IMR-90 (cell line): ENCODE results near the gene EHF. TPM values are rescaled to one million over a fixed set of nuclear protein-coding genes. Genes with fewer than 3 reads are reported as not detected.

Experiments
- ATAC-seq: fragments of 200-7000 bp; cut with Tn5 transposase; 2 replicates; pipeline ENCODE4 v1.9.1; 2020; ENCODE audit warnings: low read depth, mild to moderate bottlenecking, moderate library complexity
- BruUV-seq: library from RNA; stranded (reverse); fragments of 400-500 nt; replicated peaks from 2 replicates; lab custom pipeline; 2021; lab: Mats Ljungman, UMichigan
- CTCF ChIA-PET: fragments of 300-600 bp; formaldehyde crosslinking; extraction: SDS; loops from one replicate; lab custom pipeline; 2021; ENCODE audit warnings: antibody characterized with exemption; lab: Yijun Ruan, JAX
- POLR2A ChIA-PET: fragments of 300-600 bp; sonication (Branson Sonifier 250); formaldehyde crosslinking; loops from one replicate; lab custom pipeline; 2022; ENCODE audit warnings: antibody characterized with exemption; ENCODE audit not compliant: unreplicated experiment; lab: Charles Lee
- DNase-seq: peaks from one replicate; pipeline ENCODE4 v3.0.0; 2013
- H2AFZ ChIP-seq: replicated peaks from 2 replicates; pipeline ENCODE3; 2013; ENCODE audit warnings: low read length, mild to moderate bottlenecking; ENCODE audit not compliant: poor library complexity
- H2AK5ac ChIP-seq: 2 replicates; pipeline ENCODE4 v1.6.1; 2013; ENCODE audit warnings: low read depth, low read length, inconsistent platforms
- H2AK9ac ChIP-seq: replicated peaks from 2 replicates; pipeline ENCODE3; 2013; ENCODE audit warnings: mild to moderate bottlenecking, low read depth, low read length, moderate library complexity; ENCODE audit not compliant: poor library complexity
- H2BK120ac ChIP-seq: 2 replicates; pipeline ENCODE4 v1.6.1; 2013; ENCODE audit warnings: low read depth, low read length, inconsistent platforms
- H2BK15ac ChIP-seq: 3 replicates; pipeline ENCODE4 v1.6.1; 2013; ENCODE audit warnings: low read depth, low read length, inconsistent platforms
- H2BK20ac ChIP-seq: 2 replicates; pipeline ENCODE4 v1.6.1; 2013; ENCODE audit warnings: low read depth, mild to moderate bottlenecking, inconsistent platforms, low read length, moderate library complexity
- H2BK5ac ChIP-seq: 2 replicates; pipeline ENCODE4 v1.6.1; 2013; ENCODE audit warnings: mild to moderate bottlenecking, low read depth, low read length, inconsistent platforms; ENCODE audit not compliant: poor library complexity, severe bottlenecking
- H3K14ac ChIP-seq: replicated peaks from 2 replicates; pipeline ENCODE4 v1.6.1; 2013; ENCODE audit warnings: low read depth, low read length, inconsistent platforms
- H3K18ac ChIP-seq: 2 replicates; pipeline ENCODE4 v1.6.1; 2013; ENCODE audit warnings: low read depth, low read length, control low read depth
- H3K23ac ChIP-seq: 2 replicates; pipeline ENCODE4 v1.6.1; 2013; ENCODE audit warnings: low read depth, low read length, inconsistent platforms
- H3K27ac ChIP-seq: 2 replicates; pipeline ENCODE4 v1.5.1; 2013; ENCODE audit warnings: mild to moderate bottlenecking, control low read depth, low read length; ENCODE audit not compliant: insufficient read depth
- H3K27me3 ChIP-seq: 2 replicates; pipeline ENCODE4 v1.6.1; 2013; ENCODE audit warnings: low read length; ENCODE audit not compliant: control insufficient read depth, insufficient read depth
- H3K36me3 ChIP-seq: 2 replicates; pipeline ENCODE4 v1.6.1; 2013; ENCODE audit warnings: low read length, mixed read lengths; ENCODE audit not compliant: control insufficient read depth, insufficient read depth
- H3K4ac ChIP-seq: 2 replicates; pipeline ENCODE4 v1.6.1; 2013; ENCODE audit warnings: low read depth, low read length, inconsistent platforms
- H3K4me1 ChIP-seq: 2 replicates; pipeline ENCODE4 v1.6.1; 2013; ENCODE audit warnings: low read length, mixed read lengths; ENCODE audit not compliant: control insufficient read depth, insufficient read depth
- H3K4me2 ChIP-seq: 2 replicates; pipeline ENCODE4 v1.6.1; 2013; ENCODE audit warnings: low read depth, mild to moderate bottlenecking, control low read depth, low read length, moderate library complexity
- H3K4me3 ChIP-seq: 2 replicates; pipeline ENCODE4 v1.5.1; 2013; ENCODE audit warnings: low read depth, mild to moderate bottlenecking, control low read depth, low read length, moderate library complexity; ENCODE audit not compliant: insufficient read depth
- H3K56ac ChIP-seq: 2 replicates; pipeline ENCODE4 v1.6.1; 2013; ENCODE audit warnings: low read length, inconsistent platforms; ENCODE audit not compliant: insufficient read depth; ENCODE audit errors: extremely low read depth
- H3K79me1 ChIP-seq, 2 experiments: 2 replicates each; pipeline ENCODE4 v1.6.1; 2013; ENCODE audit warnings: low read length in 2 of 2, inconsistent platforms in 1 of 2, low read depth in 1 of 2
- H3K9ac ChIP-seq: 2 replicates; pipeline ENCODE4 v1.6.1; 2013; ENCODE audit warnings: low read depth, low read length, control low read depth
- H3K9me1 ChIP-seq: 2 replicates; pipeline ENCODE4 v1.6.1; 2013; ENCODE audit warnings: low read length, inconsistent platforms; ENCODE audit not compliant: insufficient read depth
- H3K9me3 ChIP-seq: 2 replicates; pipeline ENCODE4 v1.6.1; 2013; ENCODE audit warnings: low read length; ENCODE audit not compliant: control insufficient read depth, insufficient read depth
- H4K20me1 ChIP-seq: 2 replicates; pipeline ENCODE4 v1.6.1; 2013; ENCODE audit warnings: low read length, inconsistent platforms; ENCODE audit not compliant: insufficient read depth
- H4K5ac ChIP-seq: 2 replicates; pipeline ENCODE4 v1.6.1; 2013; ENCODE audit warnings: mild to moderate bottlenecking, low read depth, low read length, control low read depth
- H4K8ac ChIP-seq, 2 experiments: 2 replicates each; pipeline ENCODE4 v1.6.1; 2013; ENCODE audit warnings: low read depth in 2 of 2, low read length in 2 of 2, control low read depth in 1 of 2, inconsistent platforms in 1 of 2
- H4K91ac ChIP-seq: 2 replicates; pipeline ENCODE4 v1.6.1; 2013; ENCODE audit warnings: low read depth, low read length, inconsistent platforms; ENCODE audit not compliant: insufficient read depth
- BHLHE40 ChIP-seq: fragments of 150-350 bp; IDR thresholded peaks from 2 replicates; pipeline ENCODE4 v1.6.1; 2016; ENCODE audit warnings: mild to moderate bottlenecking, low read depth, low read length
- CEBPB ChIP-seq: IDR thresholded peaks from 2 replicates; pipeline ENCODE4 v1.6.1; 2012; ENCODE audit warnings: low read depth, low read length, improper control_type of control experiment
- CHD1 ChIP-seq: IDR thresholded peaks from 2 replicates; pipeline ENCODE4 v1.6.1; 2012; ENCODE audit warnings: low read depth, low read length, improper control_type of control experiment
- CTCF ChIP-seq: conservative IDR thresholded peaks from 2 replicates; pipeline ENCODE4 v1.5.1; 2012; ENCODE audit warnings: mild to moderate bottlenecking, low read depth, low read length, improper control_type of control experiment
- ELK1 ChIP-seq: fragments of 150-350 bp; IDR thresholded peaks from 2 replicates; pipeline ENCODE4 v1.6.1; 2016; ENCODE audit warnings: low read depth, mild to moderate bottlenecking, low read length, moderate library complexity, borderline replicate concordance
- FOS ChIP-seq: fragments of 150-350 bp; IDR thresholded peaks from 2 replicates; pipeline ENCODE4 v1.6.1; 2016; ENCODE audit warnings: low read depth, low read length
- MAFK ChIP-seq: IDR thresholded peaks from 2 replicates; pipeline ENCODE4 v1.6.1; 2012; ENCODE audit warnings: low read depth, low read length, improper control_type of control experiment
- MAZ ChIP-seq: IDR thresholded peaks from 2 replicates; pipeline ENCODE4 v1.6.1; 2012; ENCODE audit warnings: low read depth, mild to moderate bottlenecking, low read length, improper control_type of control experiment, moderate library complexity, borderline replicate concordance
- MXI1 ChIP-seq: IDR thresholded peaks from 2 replicates; pipeline ENCODE4 v1.6.1; 2012; ENCODE audit warnings: low read depth, mild to moderate bottlenecking, low read length, moderate library complexity, borderline replicate concordance
- NFE2L2 ChIP-seq: fragments of 150-350 bp; IDR thresholded peaks from 2 replicates; pipeline ENCODE4 v1.6.1; 2016; ENCODE audit warnings: low read depth, mild to moderate bottlenecking, low read length
- POLR2A ChIP-seq: IDR thresholded peaks from 2 replicates; pipeline ENCODE4 v1.6.1; 2012; ENCODE audit warnings: mild to moderate bottlenecking, low read depth, low read length
- RAD21 ChIP-seq: IDR thresholded peaks from 2 replicates; pipeline ENCODE4 v1.6.1; 2012; ENCODE audit warnings: low read length, improper control_type of control experiment
- RCOR1 ChIP-seq: IDR thresholded peaks from 2 replicates; pipeline ENCODE4 v1.6.1; 2012; ENCODE audit warnings: mild to moderate bottlenecking, low read length, improper control_type of control experiment; ENCODE audit not compliant: insufficient replicate concordance
- RFX5 ChIP-seq: IDR thresholded peaks from 2 replicates; pipeline ENCODE4 v1.8.0; 2012; ENCODE audit warnings: low read depth, mild to moderate bottlenecking, low read length, moderate library complexity
- SMC3 ChIP-seq: fragments of 150-350 bp; IDR thresholded peaks from 2 replicates; pipeline ENCODE4 v1.6.1; 2016; ENCODE audit warnings: low read depth, mild to moderate bottlenecking, antibody characterized with exemption, low read length, moderate library complexity
- USF2 ChIP-seq: fragments of 150-350 bp; IDR thresholded peaks from 2 replicates; pipeline ENCODE4 v1.6.1; 2017; ENCODE audit warnings: mild to moderate bottlenecking, antibody characterized with exemption, low read length, low read depth
- WGBS, 2 experiments: methylation state at CpG; one replicate each; pipeline versions ENCODE4 v1.1.5 to v1.1.7; 2013; ENCODE audit warnings: missing lambda C conversion rate in 2 of 2; ENCODE audit not compliant: insufficient read length in 1 of 2; ENCODE audit errors: extremely low coverage in 2 of 2; 5-methylcytosine and 5-hydroxymethylcytosine counted together
- dilution Hi-C: fragments of 300-500 bp; cut with HindIII; formaldehyde crosslinking; loops from one replicate; pipeline ENCODE4 v1.14.3; 2018; ENCODE audit warnings: low sequenced_read_pairs; ENCODE audit not compliant: unreplicated experiment
- in situ Hi-C: fragments of 300-500 bp; cut with MboI; formaldehyde crosslinking; loops from 3 replicates; pipeline ENCODE4 v1.14.3; 2019; ENCODE audit warnings: low sequenced_read_pairs, inconsistent platforms, mixed read lengths
- intact Hi-C: fragments of 100-400 bp; cut with micrococcal nuclease; formaldehyde crosslinking; loops from 2 replicates; pipeline ENCODE4 v1.10.0; 2022
- polyA plus RNA-seq, 3 experiments: library from polyadenylated mRNA; depleted of rRNA; stranded (reverse); fragments of >200 nt; gene quantifications; 2 replicates each; pipeline ENCODE4 v1.2.3, GENCODE V29; 2012; ENCODE audit warnings: low replicate concordance in 1 of 3
- total RNA-seq: library from RNA; depleted of rRNA; stranded (reverse); fragments of >200 nt; gene quantifications from 2 replicates; pipeline ENCODE4 v1.2.3, GENCODE V29; 2012

EHF gene
- total and polyA plus RNA-seq, 2 of the 4 experiments (the other 2 are of a cell fraction), result under 0.01 TPM; not detected in 1

- Histone ChIP-seq H3K27ac (no peak overlapping the region), H2BK20ac (no peak overlapping the region), H3K9ac (no peak overlapping the region), H3K9me3 (no peaks in the 10 kb centered on the region), H2AK5ac (no peak overlapping the region), H4K8ac (no peak overlapping the region), H3K18ac (no peak overlapping the region), H4K91ac (no peak overlapping the region), H2BK5ac (no peak overlapping the region), H3K14ac (peak overlapping the region; percentile 58; the same call in 1 of the 2 replicates), H3K36me3 (no peaks in the 10 kb centered on the region), H4K5ac (no peak overlapping the region), H4K20me1 (no peaks in the 10 kb centered on the region), H3K4me1 (peaks cover 2% of the 10 kb centered on the region; the same call in 1 of the 2 replicates), H3K23ac (no peak overlapping the region), H2AFZ (no peak overlapping the region), H2AK9ac (no peak overlapping the region), H3K4ac (no peak overlapping the region), H3K27me3 (no peaks in the 10 kb centered on the region; the same call in 1 of the 2 replicates), H3K79me1 (no peaks in the 10 kb centered on the region), H3K4me2 (no peak overlapping the region), H3K9me1 (peaks cover 8% of the 10 kb centered on the region; the same call in 1 of the 2 replicates), H3K4me3 (no peak overlapping the region), H2BK15ac (no peak overlapping the region), H3K56ac (no peak overlapping the region), H2BK120ac (no peak overlapping the region)
- intact Hi-C loops, result no loop called here
- dilution Hi-C loops, result no loop called here
- no peak for DNase-seq
- ChIA-PET CTCF (interaction anchor here (0.6 kb wide), 1 partner anchor 238 kb away, joined by 4 read pairs; no protein-coding TSS in a partner anchor), POLR2A (no interaction called here)
- ATAC-seq, result no peak
- TF ChIP-seq CTCF, result no peak
- TF ChIP-seq ELK1, result no peak
- TF ChIP-seq RAD21, result no peak
- no peak for TF ChIP-seq NFE2L2
- TF ChIP-seq RCOR1, result no peak
- no peak for TF ChIP-seq CHD1
- TF ChIP-seq CEBPB, result no peak
- no peak for TF ChIP-seq USF2
- no peak for TF ChIP-seq MAZ
- no peak for TF ChIP-seq SMC3
- TF ChIP-seq MAFK, result no peak
- no peak for TF ChIP-seq BHLHE40
- TF ChIP-seq POLR2A, result no peak
- no peak for TF ChIP-seq MXI1
- no peak for TF ChIP-seq FOS
- no peak for TF ChIP-seq RFX5
- in situ Hi-C loops, result no loop called here
- no CpG with 5 or more reads among the region's 7 CpGs for WGBS, 2 experiments
- no TSS peak for BruUV-seq
Observed at GRCh38 chr11:34609187-34609751, 11.6 kb upstream of the EHF start.
